OCI-LY7 (cell line): ENCODE data around the gene NLGN4X. TPM values are rescaled to one million over a fixed set of nuclear protein-coding genes. Genes with fewer than 3 reads are reported as not detected.

Experiments
- BruUV-seq: library from RNA; stranded (reverse); fragments of 400-500 nt; replicated peaks from 2 replicates; lab custom pipeline; 2021; lab: Mats Ljungman, UMichigan
- CTCF ChIA-PET: fragments of 300-600 bp; sonication (Branson Sonifier 250); formaldehyde crosslinking; loops from one replicate; lab custom pipeline; 2022; ENCODE audit warnings: antibody characterized with exemption; ENCODE audit not compliant: unreplicated experiment; lab: Charles Lee
- POLR2A ChIA-PET: fragments of 300-600 bp; sonication (Branson Sonifier 250); formaldehyde crosslinking; loops from one replicate; lab custom pipeline; 2022; ENCODE audit warnings: antibody characterized with exemption; lab: Charles Lee
- DNase-seq: peaks from one replicate; pipeline ENCODE4 v3.0.0-alpha.2; 2015; ENCODE audit warnings: low spot score
- H2AFZ ChIP-seq: fragments of 200-600 bp; sonication (generic), shearing (Covaris generic); 2 replicates; pipeline ENCODE4 v1.6.1; 2014; ENCODE audit warnings: mild to moderate bottlenecking, antibody characterized with exemption, low read length, moderate library complexity
- H3K27ac ChIP-seq: fragments of 200-600 bp; sonication (generic); 2 replicates; pipeline ENCODE4 v1.5.1; 2014; ENCODE audit warnings: mixed run types, low read depth, mild to moderate bottlenecking, moderate library complexity, low read length, inconsistent platforms; ENCODE audit not compliant: poor library complexity, severe bottlenecking
- H3K36me3 ChIP-seq: fragments of 200-600 bp; sonication (generic); 2 replicates; pipeline ENCODE4 v1.6.1; 2014; ENCODE audit warnings: mild to moderate bottlenecking, antibody characterized with exemption, low read length, moderate library complexity, mixed read lengths; ENCODE audit not compliant: insufficient read depth
- H3K4me1 ChIP-seq: fragments of 200-600 bp; sonication (generic); 2 replicates; pipeline ENCODE4 v1.5.1; 2014; ENCODE audit warnings: mild to moderate bottlenecking, low read length; ENCODE audit not compliant: insufficient read depth, poor library complexity, severe bottlenecking
- H3K4me2 ChIP-seq: fragments of 200-600 bp; sonication (generic); 2 replicates; pipeline ENCODE4 v1.6.1; 2014; ENCODE audit warnings: mild to moderate bottlenecking, low read length
- H3K4me3 ChIP-seq: fragments of 200-600 bp; sonication (generic); 2 replicates; pipeline ENCODE4 v1.5.1; 2014; ENCODE audit warnings: mild to moderate bottlenecking, low read depth, low read length; ENCODE audit not compliant: poor library complexity, severe bottlenecking
- H3K79me2 ChIP-seq: fragments of 200-600 bp; sonication (generic); 2 replicates; pipeline ENCODE4 v1.6.1; 2016; ENCODE audit warnings: low read depth, mild to moderate bottlenecking, low read length, moderate library complexity, mixed read lengths; ENCODE audit not compliant: insufficient read depth
- H3K9me2 ChIP-seq: fragments of 200-600 bp; sonication (generic); 2 replicates; pipeline ENCODE4 v1.6.1; 2016; ENCODE audit warnings: mild to moderate bottlenecking, low read length, mixed read lengths; ENCODE audit not compliant: insufficient read depth
- H3K9me3 ChIP-seq: fragments of 200-600 bp; sonication (generic); 2 replicates; pipeline ENCODE4 v1.6.1; 2014; ENCODE audit warnings: mild to moderate bottlenecking, mixed run types, low read length, mixed read lengths
- H4K20me1 ChIP-seq: fragments of 200-600 bp; sonication (generic); 2 replicates; pipeline ENCODE4 v1.6.1; 2014; ENCODE audit warnings: mild to moderate bottlenecking, antibody characterized with exemption, low read length, moderate library complexity, mixed read lengths; ENCODE audit not compliant: insufficient read depth
- CTCF ChIP-seq: fragments of 200-600 bp; sonication (generic); conservative IDR thresholded peaks from 2 replicates; pipeline ENCODE4 v1.5.1; 2014; ENCODE audit warnings: mild to moderate bottlenecking, antibody characterized with exemption, low read length, moderate library complexity, mixed read lengths
- EZH2phosphoT487 ChIP-seq: fragments of 200-600 bp; sonication (generic); IDR thresholded peaks from 2 replicates; pipeline ENCODE4 v1.6.1; 2018; ENCODE audit warnings: low read depth, borderline replicate concordance, mild to moderate bottlenecking, mixed run types, antibody characterized with exemption, low read length, moderate library complexity, mixed read lengths
- intact Hi-C: fragments of 100-400 bp; cut with micrococcal nuclease; formaldehyde crosslinking; loops from one replicate; pipeline ENCODE4 v1.10.0; 2022; ENCODE audit not compliant: unreplicated experiment
- total RNA-seq, 2 experiments: library from RNA; depleted of rRNA in 1 of 2; stranded (reverse); fragments of >200 nt in 1 of 2; shearing (Covaris generic) in 1 of 2; gene quantifications; 2 replicates each; pipeline ENCODE4 v1.2.3, GENCODE V29; 2014 to 2022

NLGN4X gene
- total RNA-seq, 2 experiments from 2014 or later: 0.55 TPM; not detected in 1

GRCh38 chrX:6134255-6134654, 94.4 kb downstream of the NLGN4X start:
- no peak overlapping the region for H3K27ac ChIP-seq
- no peak overlapping the region for H3K4me3 ChIP-seq
- no peak for TF ChIP-seq EZH2phosphoT487
- no peak for TF ChIP-seq CTCF
- no peak for DNase-seq
- H4K20me1 ChIP-seq: no peaks in the 10 kb centered on the region
- BruUV-seq: no TSS peak
- no peaks in the 10 kb centered on the region for H3K79me2 ChIP-seq
- no peaks in the 10 kb centered on the region for H3K36me3 ChIP-seq
- no peak overlapping the region for H3K4me2 ChIP-seq
- CTCF ChIA-PET: no interaction called here
- H3K9me3 ChIP-seq: no peaks in the 10 kb centered on the region
- no peaks in the 10 kb centered on the region for H3K9me2 ChIP-seq
- no peaks in the 10 kb centered on the region for H3K4me1 ChIP-seq
- intact Hi-C loops: no loop called here
- H2AFZ ChIP-seq: no peak overlapping the region
- POLR2A ChIA-PET: no interaction called here

GRCh38 chrX:6132970-6133369, 95.7 kb downstream of the NLGN4X start:
- Histone ChIP-seq H3K4me2 (no peak overlapping the region), H3K9me2 (no peaks in the 10 kb centered on the region), H3K79me2 (no peaks in the 10 kb centered on the region), H3K27ac (no peak overlapping the region), H3K36me3 (no peaks in the 10 kb centered on the region), H4K20me1 (no peaks in the 10 kb centered on the region), H3K9me3 (no peaks in the 10 kb centered on the region), H3K4me1 (no peaks in the 10 kb centered on the region), H3K4me3 (no peak overlapping the region), H2AFZ (no peak overlapping the region)
- ChIA-PET POLR2A (no interaction called here), CTCF (no interaction called here)
- no TSS peak for BruUV-seq
- no peak for TF ChIP-seq EZH2phosphoT487
- TF ChIP-seq CTCF: no peak
- DNase-seq: no peak
- intact Hi-C loops: no loop called here

GRCh38 chrX:6131287-6131686, 97.4 kb downstream of the NLGN4X start:
- H3K4me1 ChIP-seq: no peaks in the 10 kb centered on the region
- no peaks in the 10 kb centered on the region for H3K79me2 ChIP-seq
- no peak overlapping the region for H3K4me2 ChIP-seq
- DNase-seq: no peak
- BruUV-seq: no TSS peak
- no peaks in the 10 kb centered on the region for H4K20me1 ChIP-seq
- no peak overlapping the region for H3K27ac ChIP-seq
- ChIA-PET POLR2A (no interaction called here), CTCF (no interaction called here)
- intact Hi-C loops: no loop called here
- H3K9me2 ChIP-seq: no peaks in the 10 kb centered on the region
- H2AFZ ChIP-seq: no peak overlapping the region
- no peaks in the 10 kb centered on the region for H3K9me3 ChIP-seq
- no peaks in the 10 kb centered on the region for H3K36me3 ChIP-seq
- no peak overlapping the region for H3K4me3 ChIP-seq
- TF ChIP-seq EZH2phosphoT487 (no peak), CTCF (no peak)
